Caco-2 (cell line): ENCODE measurements around the gene ANKS3. TPM values are rescaled to one million over a fixed set of nuclear protein-coding genes. Genes with fewer than 3 reads are reported as not detected.

Source experiments
- BruUV-seq: library from RNA; stranded (reverse); fragments of 400-500 nt; replicated peaks from 2 replicates; lab custom pipeline; 2021; lab: Mats Ljungman, UMichigan
- CTCF ChIA-PET: fragments of 300-600 bp; sonication (Branson Sonifier 250); formaldehyde crosslinking; loops from one replicate; lab custom pipeline; 2022; ENCODE audit warnings: antibody characterized with exemption; lab: Charles Lee
- POLR2A ChIA-PET: fragments of 300-600 bp; sonication (Branson Sonifier 250); formaldehyde crosslinking; loops from one replicate; lab custom pipeline; 2022; ENCODE audit warnings: antibody characterized with exemption; lab: Charles Lee
- DNase-seq, 2 experiments: peaks; one replicate each; pipeline versions ENCODE4 v3.0.0 to v3.0.0-alpha.2; 2020 to 2022
- H3K27me3 ChIP-seq: replicated peaks from 2 replicates; pipeline ENCODE4 v1.6.0; 2011; ENCODE audit warnings: low read length; ENCODE audit not compliant: control insufficient read depth, insufficient read depth
- H3K36me3 ChIP-seq: 2 replicates; pipeline ENCODE4 v1.5.1; 2011; ENCODE audit warnings: low read length; ENCODE audit not compliant: control insufficient read depth, insufficient read depth
- H3K4me1 ChIP-seq: fragments of 250-450 bp; sonication (Bioruptor Pico); 2 replicates; pipeline ENCODE4 v1.5.1; 2020; ENCODE audit warnings: mild to moderate bottlenecking
- H3K4me3 ChIP-seq: 2 replicates; pipeline ENCODE4 v1.5.1; 2011; ENCODE audit warnings: low read depth, mild to moderate bottlenecking, control low read depth, low read length
- H3K9me3 ChIP-seq: fragments of 250-450 bp; sonication (Bioruptor Pico); 2 replicates; pipeline ENCODE4 v1.5.1; 2020; ENCODE audit warnings: mild to moderate bottlenecking, moderate library complexity
- H3K27ac Mint-ChIP-seq: one replicate; pipeline ENCODE4 v1.8.0; 2022; ENCODE audit warnings: mixed read lengths; ENCODE audit not compliant: unreplicated experiment
- H3K27me3 Mint-ChIP-seq: one replicate; pipeline ENCODE4 v1.8.0; 2022; ENCODE audit warnings: mixed read lengths; ENCODE audit not compliant: insufficient read depth, unreplicated experiment
- H3K36me3 Mint-ChIP-seq: one replicate; pipeline ENCODE4 v1.8.0; 2022; ENCODE audit warnings: mild to moderate bottlenecking, mixed read lengths; ENCODE audit not compliant: insufficient read depth, unreplicated experiment
- H3K4me1 Mint-ChIP-seq: one replicate; pipeline ENCODE4 v1.8.0; 2022; ENCODE audit warnings: low read depth, mixed read lengths; ENCODE audit not compliant: unreplicated experiment
- H3K4me3 Mint-ChIP-seq: one replicate; pipeline ENCODE4 v1.8.0; 2022; ENCODE audit warnings: mild to moderate bottlenecking, moderate library complexity, mixed read lengths; ENCODE audit not compliant: unreplicated experiment
- H3K9me3 Mint-ChIP-seq: one replicate; pipeline ENCODE4 v1.8.0; 2022; ENCODE audit warnings: mixed read lengths; ENCODE audit not compliant: unreplicated experiment
- CTCF ChIP-seq, 2 experiments: fragments of 200-600 bp in 1 of 2; IDR thresholded peaks; 1 replicate in 1 of 2; 2 replicates in 1 of 2; pipeline versions ENCODE4 v1.5.1 to v1.8.0; 2011 to 2022; ENCODE audit warnings: antibody characterized with exemption in 1 of 2, control low read depth in 1 of 2, inconsistent platforms in 1 of 2, low read depth in 1 of 2, low read length in 1 of 2, mild to moderate bottlenecking in 1 of 2, moderate library complexity in 1 of 2; ENCODE audit not compliant: insufficient read depth in 1 of 2, severe bottlenecking in 1 of 2, unreplicated experiment in 1 of 2
- intact Hi-C: fragments of 100-400 bp; cut with micrococcal nuclease; formaldehyde crosslinking; loops from one replicate; pipeline ENCODE4 v1.10.0; 2022; ENCODE audit not compliant: unreplicated experiment
- total RNA-seq: library from RNA; stranded (reverse); gene quantifications from 2 replicates; pipeline ENCODE4 v1.2.3, GENCODE V29; 2022

ANKS3 gene
- total RNA-seq, 1 experiment from 2014 or later: 28.1 TPM

GRCh38 chr16:4659363-4660353, 74.4 kb downstream of the ANKS3 start:
- Mint-ChIP-seq H3K4me1 (peaks cover 1% of the 10 kb centered on the region), H3K36me3 (peaks cover 27% of the 10 kb centered on the region), H3K27ac (no peak overlapping the region), H3K27me3 (no peaks in the 10 kb centered on the region), H3K4me3 (no peak overlapping the region), H3K9me3 (no peaks in the 10 kb centered on the region)
- CTCF ChIA-PET: no interaction called here
- no peak for DNase-seq
- Histone ChIP-seq H3K9me3 (no peaks in the 10 kb centered on the region), H3K4me1 (peaks cover 14% of the 10 kb centered on the region), H3K4me3 (no peak overlapping the region), H3K27me3 (no peaks in the 10 kb centered on the region), H3K36me3 (peaks cover 2% of the 10 kb centered on the region; the same call in 1 of the 2 replicates)
- TF ChIP-seq CTCF (IDR thresholded peaks at IDR 0.05; ENCODE audit: insufficient read depth in 1 of 2, low read depth in 1 of 2, low read length in 1 of 2, severe bottlenecking in 1 of 2, unreplicated experiment in 1 of 2): no peak
- intact Hi-C loops: no loop called here
- POLR2A ChIA-PET: no interaction called here
- no TSS peak for BruUV-seq

GRCh38 chr16:4656695-4657686, 77.1 kb downstream of the ANKS3 start:
- no TSS peak for BruUV-seq

More at GRCh38 chr16:4656695-4657686, 77.1 kb downstream of the ANKS3 start:
- no peak for DNase-seq
- no peak for TF ChIP-seq CTCF (IDR thresholded peaks at IDR 0.05; ENCODE audit: insufficient read depth in 1 of 2, low read depth in 1 of 2, low read length in 1 of 2, severe bottlenecking in 1 of 2, unreplicated experiment in 1 of 2)
- Histone ChIP-seq H3K36me3 (peaks cover 2% of the 10 kb centered on the region; the same call in 1 of the 2 replicates), H3K4me1 (peaks cover 29% of the 10 kb centered on the region), H3K4me3 (no peak overlapping the region), H3K9me3 (no peaks in the 10 kb centered on the region), H3K27me3 (no peaks in the 10 kb centered on the region)
- Mint-ChIP-seq H3K27ac (no peak overlapping the region), H3K4me1 (peaks cover 11% of the 10 kb centered on the region), H3K9me3 (no peaks in the 10 kb centered on the region), H3K36me3 (peaks cover 28% of the 10 kb centered on the region), H3K4me3 (no peak overlapping the region), H3K27me3 (no peaks in the 10 kb centered on the region)
- ChIA-PET CTCF (no interaction called here), POLR2A (no interaction called here)
- intact Hi-C loops: no loop called here
